ENCODE data around the gene CASKIN2.

GRCh38 chr17:75555679-75556153, 40.4 kb upstream of the CASKIN2 start:
- TF ChIP-seq RAD21 (IDR thresholded peaks at IDR 0.05; ENCODE audit: low read length) (no peak), MXI1 (IDR thresholded peaks at IDR 0.05; ENCODE audit: borderline replicate concordance, low read depth, low read length) (no peak), RCOR1 (IDR thresholded peaks at IDR 0.05; ENCODE audit: insufficient replicate concordance, low read length) (no peak), RFX5 (IDR thresholded peaks at IDR 0.05; ENCODE audit: low read depth, low read length) (no peak), BHLHE40 (IDR thresholded peaks at IDR 0.05; ENCODE audit: low read depth, low read length) (no peak)
- TF ChIP-seq, protein P1, sequence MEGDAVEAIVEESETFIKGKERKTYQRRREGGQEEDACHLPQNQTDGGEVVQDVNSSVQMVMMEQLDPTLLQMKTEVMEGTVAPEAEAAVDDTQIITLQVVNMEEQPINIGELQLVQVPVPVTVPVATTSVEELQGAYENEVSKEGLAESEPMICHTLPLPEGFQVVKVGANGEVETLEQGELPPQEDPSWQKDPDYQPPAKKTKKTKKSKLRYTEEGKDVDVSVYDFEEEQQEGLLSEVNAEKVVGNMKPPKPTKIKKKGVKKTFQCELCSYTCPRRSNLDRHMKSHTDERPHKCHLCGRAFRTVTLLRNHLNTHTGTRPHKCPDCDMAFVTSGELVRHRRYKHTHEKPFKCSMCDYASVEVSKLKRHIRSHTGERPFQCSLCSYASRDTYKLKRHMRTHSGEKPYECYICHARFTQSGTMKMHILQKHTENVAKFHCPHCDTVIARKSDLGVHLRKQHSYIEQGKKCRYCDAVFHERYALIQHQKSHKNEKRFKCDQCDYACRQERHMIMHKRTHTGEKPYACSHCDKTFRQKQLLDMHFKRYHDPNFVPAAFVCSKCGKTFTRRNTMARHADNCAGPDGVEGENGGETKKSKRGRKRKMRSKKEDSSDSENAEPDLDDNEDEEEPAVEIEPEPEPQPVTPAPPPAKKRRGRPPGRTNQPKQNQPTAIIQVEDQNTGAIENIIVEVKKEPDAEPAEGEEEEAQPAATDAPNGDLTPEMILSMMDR (conservative IDR thresholded peaks at IDR 0.05; ENCODE audit: low read depth, low read length): no peak

Data from IMR-90 (cell line).